Activated CD4-positive, CD25-positive, alpha-beta regulatory T cell treated with anti-CD3 and anti-CD28 coated beads, Interleukin-2, amount 50 U/mL, for 72 hours (primary cell): ENCODE results near the gene PHF23.

Experiments
- DNase-seq: peaks from one replicate; pipeline ENCODE4 v3.0.0; 2021

PHF23 gene

GRCh38 chr17:7237761-7238419 lies 1.4 kb downstream of the PHF23 start:
- DNase-seq: peak; percentile 73

- no peak for DNase-seq
Observed at GRCh38 chr17:7237266-7237760, 1.9 kb downstream of the PHF23 start.

- DNase-seq: no peak
Observed at GRCh38 chr17:7236808-7237207, 2.4 kb downstream of the PHF23 start.

GRCh38 chr17:7235693-7236665 lies 3.3 kb downstream of the PHF23 start:
- no peak for DNase-seq

GRCh38 chr17:7234083-7234951 lies 4.9 kb downstream of the PHF23 start, which contains the start of gene DVL2:
TSS of gene DVL2 (minus strand) at chr17:7234517. CDS start at chr17:7234262, 255 bp downstream.
- DNase-seq: peak; percentile 93

GRCh38 chr17:7233701-7234082 lies 5.6 kb downstream of the PHF23 start:
- DNase-seq: no peak

- DNase-seq: no peak
Observed at GRCh38 chr17:7232114-7232513, 7.1 kb downstream of the PHF23 start.

- DNase-seq: no peak
Observed at GRCh38 chr17:7229504-7229903, 9.8 kb downstream of the PHF23 start.

- no peak for DNase-seq
Observed at GRCh38 chr17:7228920-7229319, 10.3 kb downstream of the PHF23 start.

- no peak for DNase-seq
Observed at GRCh38 chr17:7226721-7227710, 12.2 kb downstream of the PHF23 start.

GRCh38 chr17:7225711-7226331 lies 13.4 kb downstream of the PHF23 start:
- no peak for DNase-seq

- DNase-seq: no peak
Observed at GRCh38 chr17:7224661-7225111, 14.6 kb downstream of the PHF23 start.

GRCh38 chr17:7224110-7224509 lies 15.1 kb downstream of the PHF23 start:
- no peak for DNase-seq

GRCh38 chr17:7223375-7223774 lies 15.9 kb downstream of the PHF23 start:
- no peak for DNase-seq

- DNase-seq: no peak
Observed at GRCh38 chr17:7222972-7223292, 16.3 kb downstream of the PHF23 start.

- DNase-seq: no peak
Observed at GRCh38 chr17:7222093-7222971, 16.9 kb downstream of the PHF23 start.

- DNase-seq: no peak
Observed at GRCh38 chr17:7221278-7222092, 17.8 kb downstream of the PHF23 start.

GRCh38 chr17:7220593-7221277 lies 18.5 kb downstream of the PHF23 start:
- DNase-seq: peak; percentile 52
